GOT3 (cell line): ENCODE data around the gene PTPRR.

Experiments used
- DNase-seq: peaks from one replicate; lab custom pipeline; 2025; ENCODE audit warnings: mixed read lengths; lab: John Stamatoyannopoulos, UW

PTPRR gene

GRCh38 chr12:70910666-70911065 is 9.9 kb downstream of the PTPRR start:
- no peak for DNase-seq

DNA sequence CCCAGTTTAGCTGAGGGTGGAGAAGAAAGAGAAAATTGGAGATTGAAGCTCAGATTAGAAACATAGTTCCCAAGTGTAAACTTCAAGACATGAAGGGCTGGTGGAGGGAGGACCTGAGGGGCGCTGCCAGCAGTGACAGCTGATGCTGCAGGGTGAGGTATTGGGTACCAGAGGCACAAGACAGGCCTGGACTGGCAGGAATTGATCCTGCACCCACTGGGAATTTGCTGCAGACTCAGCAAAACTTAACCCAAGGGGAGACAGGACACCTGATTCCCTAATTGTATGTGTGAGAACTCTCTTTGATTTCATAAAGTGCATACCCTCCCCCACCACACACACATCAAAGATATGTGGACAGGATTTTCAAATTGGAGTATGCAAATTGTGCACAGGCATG is 11.6 kb downstream of the PTPRR start:
- DNase-seq, result no peak

DNA sequence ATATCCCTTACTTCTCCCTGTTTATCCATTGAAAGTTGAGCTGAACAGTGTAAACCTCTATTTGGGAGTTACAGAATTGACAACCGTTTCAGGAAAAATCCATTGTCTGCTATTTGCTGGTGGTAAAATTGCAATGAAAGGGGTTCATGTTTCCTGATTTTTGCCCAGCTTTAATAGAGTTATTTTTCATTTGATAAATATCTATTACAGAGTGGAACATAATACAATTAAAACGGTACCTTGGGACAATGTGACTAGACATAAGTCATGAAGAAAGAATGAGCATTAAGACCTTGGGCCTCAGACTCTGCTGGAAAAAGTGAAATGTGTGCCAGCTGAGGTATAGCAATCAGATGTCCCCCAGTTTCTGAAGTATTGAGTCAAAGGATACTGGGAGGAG is 13.1 kb downstream of the PTPRR start:
- DNase-seq, result no peak

DNA sequence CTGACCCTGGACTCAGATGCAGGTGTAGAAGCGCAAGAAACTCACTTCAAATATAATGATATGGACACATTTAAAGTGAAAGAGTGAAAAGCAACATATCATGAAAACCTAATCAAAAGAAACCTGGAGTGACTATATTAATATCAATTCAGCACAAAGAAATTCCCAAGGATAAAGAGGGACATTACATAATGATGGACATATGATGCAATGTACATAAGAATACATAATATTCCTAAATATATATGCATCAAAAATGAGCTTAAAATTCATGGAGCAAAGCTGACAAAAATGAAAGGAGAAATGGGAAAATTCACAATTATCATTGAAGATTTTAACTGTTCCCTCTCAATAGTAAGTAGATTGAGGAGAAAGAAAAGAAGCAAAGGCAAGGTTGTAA is 24.6 kb downstream of the PTPRR start:
- no peak for DNase-seq

GRCh38 chr12:70892593-70892992 is 27.9 kb downstream of the PTPRR start:
- DNase-seq, result no peak

DNA sequence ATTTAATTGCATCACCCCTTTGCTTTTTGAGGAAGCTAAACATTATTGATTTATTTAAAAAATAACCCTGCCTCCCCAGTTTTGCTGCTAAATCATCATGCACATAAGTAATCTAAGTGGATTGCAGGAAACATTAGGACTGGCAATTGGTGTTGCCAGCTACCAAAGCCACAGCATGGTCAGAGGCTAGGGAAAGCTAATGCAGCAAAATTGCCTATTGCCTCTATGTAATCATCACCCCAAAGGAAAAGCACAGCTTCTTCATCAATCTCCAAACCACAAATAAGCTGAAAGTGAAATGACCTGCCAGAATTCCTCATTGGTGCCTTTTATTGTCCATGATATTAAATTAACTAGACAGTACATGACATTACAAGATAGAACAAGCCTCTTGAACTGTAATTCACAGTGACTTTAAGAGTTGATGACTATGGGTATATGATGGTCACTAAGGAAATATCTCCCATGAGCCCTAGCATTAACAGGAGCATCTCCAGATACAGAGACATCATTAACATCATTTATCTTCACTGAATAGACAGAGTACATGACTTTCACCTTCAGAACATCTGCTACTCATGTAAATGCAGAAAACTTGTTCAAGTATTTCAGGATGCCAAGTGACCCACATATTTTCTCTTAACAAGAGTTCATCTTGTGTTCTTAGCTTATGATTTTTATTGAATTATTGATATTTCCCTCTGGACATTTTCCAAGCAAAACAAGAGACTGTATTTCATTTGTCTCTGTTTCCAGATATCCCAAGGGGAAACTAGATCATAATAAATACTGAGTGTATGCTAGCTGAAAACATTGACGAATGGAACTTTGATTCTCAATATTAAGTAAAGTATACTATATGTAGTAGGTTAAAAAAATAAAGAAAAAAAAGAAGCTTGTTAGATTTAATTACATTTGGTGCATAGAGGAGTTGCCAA is 29.4 kb downstream of the PTPRR start:
- DNase-seq, result no peak

DNA sequence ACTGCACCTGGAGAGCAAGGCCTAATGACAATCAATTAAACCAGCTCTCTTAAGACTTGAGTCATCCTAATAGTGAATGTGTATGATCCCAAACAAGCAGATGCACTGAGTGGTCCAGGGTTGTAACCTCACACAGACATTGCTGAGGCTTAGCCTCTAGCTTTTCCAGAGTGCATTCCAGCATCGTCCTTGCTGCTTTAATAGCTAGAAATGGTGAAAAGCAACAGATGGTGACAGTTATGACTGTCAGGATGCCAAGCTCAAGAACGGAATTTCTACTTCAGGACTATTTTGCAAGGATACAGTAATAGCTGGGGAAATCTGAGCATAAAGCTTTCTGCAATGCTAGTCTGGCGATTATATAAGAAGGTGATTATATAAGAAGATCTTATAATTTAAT is 34.6 kb downstream of the PTPRR start:
- no peak for DNase-seq

- DNase-seq, result no peak
Observed at GRCh38 chr12:70883855-70884254, 36.7 kb downstream of the PTPRR start.

DNA sequence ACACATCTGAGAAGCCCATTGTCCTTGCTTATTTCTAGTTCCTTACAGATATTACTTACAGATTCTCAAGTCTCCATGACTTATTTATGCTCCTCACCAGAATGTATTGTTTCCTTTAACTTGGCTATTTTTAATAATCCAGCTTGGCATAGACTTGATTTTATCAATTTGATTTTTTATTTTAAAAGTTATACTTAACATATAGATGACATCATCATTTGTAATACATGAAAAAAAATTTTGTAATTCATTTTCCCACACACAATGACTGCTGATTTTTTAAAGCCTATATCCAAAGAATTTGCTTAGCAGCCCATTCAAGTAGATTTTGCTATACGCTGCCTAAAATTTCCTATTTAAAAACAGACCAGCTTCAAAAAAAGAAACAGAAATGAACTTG is 39.8 kb downstream of the PTPRR start:
- no peak for DNase-seq

- DNase-seq, result no peak
Observed at GRCh38 chr12:70876952-70877351, 43.6 kb downstream of the PTPRR start.

DNA sequence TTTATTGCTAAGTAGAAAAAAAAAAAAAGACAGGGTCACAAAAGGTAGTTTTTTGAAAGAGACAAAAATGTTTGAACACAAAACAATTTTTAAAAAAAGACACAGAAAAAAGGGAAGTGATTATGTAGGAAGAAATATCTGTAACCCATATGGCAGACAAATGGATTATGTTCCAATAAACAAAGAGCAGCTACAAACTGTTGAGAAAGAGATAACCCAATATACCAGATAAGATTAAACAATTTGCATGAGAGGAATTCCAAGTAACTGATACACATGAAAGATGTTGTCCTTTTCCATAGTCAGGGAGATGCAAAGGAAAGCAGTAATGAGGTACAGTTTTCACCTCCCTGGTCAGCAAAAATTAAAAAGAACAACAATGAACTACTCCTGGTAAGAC is 44.9 kb downstream of the PTPRR start:
- DNase-seq, result no peak

DNA sequence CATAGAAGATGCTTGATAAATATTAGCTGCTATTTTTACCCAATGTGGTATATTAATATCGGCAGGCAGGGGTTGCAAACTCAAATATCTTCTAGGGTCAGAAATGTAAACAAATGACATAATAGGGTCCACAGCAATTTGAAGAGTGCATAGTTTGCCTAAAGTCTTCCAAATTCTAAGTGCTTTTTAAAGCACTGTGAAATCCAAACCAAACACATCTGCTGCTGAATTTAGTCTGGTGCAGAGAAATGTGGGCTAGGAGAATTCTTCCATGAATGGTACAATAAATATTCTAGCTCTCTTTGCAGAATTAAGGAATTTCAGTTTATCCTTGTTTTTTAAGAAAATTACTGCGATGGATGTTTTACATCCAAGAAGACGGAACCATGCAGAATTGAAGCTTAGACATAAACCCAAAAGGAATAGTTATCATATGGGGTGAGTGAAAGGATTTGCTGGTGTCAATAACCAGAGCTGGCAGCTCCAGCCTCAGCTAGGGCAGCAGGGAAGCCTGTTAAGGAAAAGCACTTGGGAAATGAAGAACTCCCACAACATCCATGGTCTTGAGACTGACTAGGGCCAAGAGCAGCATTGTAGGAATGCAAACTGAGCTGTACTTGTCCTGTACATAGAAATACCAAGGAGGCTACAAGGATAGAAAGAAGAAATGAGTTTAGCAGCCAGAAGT is 65.5 kb downstream of the PTPRR start:
- DNase-seq, result no peak

DNA sequence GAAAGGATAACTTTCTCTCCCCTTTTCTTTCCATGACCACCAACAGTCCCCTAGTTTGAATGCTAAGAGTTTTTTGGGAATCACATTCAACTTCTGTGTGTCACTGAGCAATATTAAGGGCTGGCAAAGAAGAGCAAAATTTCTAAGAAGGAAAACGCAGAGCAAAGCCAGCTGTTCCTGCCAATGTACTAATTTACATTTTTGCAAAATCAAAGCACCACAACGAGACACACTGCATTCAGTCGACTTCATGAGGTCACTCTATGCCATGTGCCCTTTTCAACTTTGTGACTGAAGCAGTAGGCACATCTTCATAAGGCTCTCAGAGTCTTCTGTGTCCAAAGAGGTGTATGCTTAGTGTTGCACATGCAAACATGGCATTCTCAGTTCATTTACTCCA is 66.4 kb downstream of the PTPRR start:
- DNase-seq, result no peak

DNA sequence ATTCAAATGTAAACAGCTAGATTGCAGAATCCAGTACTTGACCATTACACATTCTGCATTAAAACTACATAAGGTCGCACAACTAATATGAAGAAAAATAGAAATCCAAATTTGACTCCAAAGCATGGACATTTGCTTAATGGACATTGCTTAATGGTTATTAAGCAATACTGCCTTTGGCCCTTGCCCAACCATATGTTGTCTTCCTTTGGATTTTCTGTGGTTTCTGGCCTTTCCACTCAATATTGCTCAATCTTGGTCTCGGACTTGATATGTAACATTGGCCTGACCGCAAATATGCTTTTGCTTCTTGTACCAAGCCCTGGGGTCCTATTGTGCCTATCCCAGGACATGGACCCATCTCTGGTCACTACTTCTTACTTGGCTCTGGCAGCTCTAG is 67.2 kb downstream of the PTPRR start:
- peak; percentile 96 for DNase-seq

GRCh38 chr12:70852416-70853150 is 68.0 kb downstream of the PTPRR start:
- no peak for DNase-seq

- no peak for DNase-seq
Observed at GRCh38 chr12:70849265-70849960, 71.1 kb downstream of the PTPRR start.

- DNase-seq, result no peak
Observed at GRCh38 chr12:70847871-70848270, 72.7 kb downstream of the PTPRR start.

GRCh38 chr12:70845268-70845667 is 75.3 kb downstream of the PTPRR start:
- no peak for DNase-seq

DNA sequence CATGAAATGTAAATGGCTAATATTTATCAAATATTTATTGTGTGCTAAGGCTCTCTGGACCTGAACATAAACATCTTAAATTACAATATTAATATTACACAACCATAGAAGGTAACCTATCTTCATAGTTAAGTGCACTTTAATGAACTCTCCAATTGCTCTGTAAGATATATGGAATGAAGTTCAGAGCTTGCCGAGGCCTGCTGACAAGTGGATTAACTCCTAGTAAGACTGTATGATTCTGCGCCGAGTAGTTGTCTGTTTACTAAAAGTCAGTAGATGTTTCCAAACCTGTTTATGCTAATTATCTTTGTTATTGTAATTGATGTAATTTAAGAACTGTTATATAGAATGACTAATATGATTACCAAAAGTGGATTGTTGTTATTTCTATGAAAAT is 77.2 kb downstream of the PTPRR start:
- no peak for DNase-seq

GRCh38 chr12:70842942-70843341 is 77.6 kb downstream of the PTPRR start:
- DNase-seq, result no peak

DNA sequence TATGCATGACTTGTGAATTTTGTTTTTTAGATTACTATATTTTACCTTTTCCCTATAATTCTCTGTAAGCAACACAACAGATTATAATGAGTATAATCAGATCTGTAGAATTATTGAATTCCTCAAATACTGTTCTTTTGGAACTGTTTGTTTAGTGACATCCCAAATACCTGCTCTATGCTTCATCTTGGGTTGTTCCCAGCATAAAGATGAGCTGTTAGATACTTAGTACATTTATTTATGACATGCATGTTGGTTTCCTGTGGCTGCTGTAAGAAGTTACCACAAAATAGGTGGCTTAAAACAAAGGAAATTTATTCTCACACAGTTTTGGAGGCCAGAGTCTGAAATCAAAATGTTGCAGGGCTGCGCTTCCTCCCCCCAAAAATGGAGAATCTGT is 78.4 kb downstream of the PTPRR start:
- DNase-seq, result no peak
